ENCODE data around the gene ADARB2.

DNA sequence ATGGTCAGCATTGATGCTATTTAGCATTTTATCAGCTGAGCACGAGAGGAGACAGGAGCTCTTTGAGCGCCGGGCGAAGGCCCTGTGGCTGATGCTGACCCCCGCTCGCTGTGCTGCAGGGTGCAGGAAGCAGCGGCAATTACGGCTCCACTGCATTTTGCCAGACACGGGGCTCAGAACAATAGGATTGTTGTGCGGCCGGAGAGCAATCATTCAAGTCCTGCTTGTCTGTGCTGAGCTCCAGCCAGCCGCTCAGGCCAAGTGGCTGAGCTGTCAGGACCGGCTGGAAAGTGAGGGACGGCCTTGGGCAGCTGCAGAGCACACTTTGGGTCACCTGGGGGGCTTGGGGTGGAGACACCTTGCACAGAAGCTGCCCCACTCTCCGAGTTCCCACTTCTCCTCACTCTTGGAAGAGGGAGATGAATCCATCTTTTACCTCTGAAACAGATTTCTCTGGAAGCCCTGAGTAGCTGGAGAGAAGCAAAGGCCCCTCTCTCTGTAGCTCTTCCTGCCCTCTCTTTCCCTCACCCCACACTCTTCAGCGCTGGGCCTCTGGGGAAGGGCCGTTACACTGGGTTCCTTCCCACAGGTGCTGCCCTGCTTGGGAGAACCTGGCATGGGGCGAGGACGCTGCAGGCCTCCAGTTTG lies 17.3 kb upstream of the ADARB2 start:
- TF ChIP-seq, protein P1, sequence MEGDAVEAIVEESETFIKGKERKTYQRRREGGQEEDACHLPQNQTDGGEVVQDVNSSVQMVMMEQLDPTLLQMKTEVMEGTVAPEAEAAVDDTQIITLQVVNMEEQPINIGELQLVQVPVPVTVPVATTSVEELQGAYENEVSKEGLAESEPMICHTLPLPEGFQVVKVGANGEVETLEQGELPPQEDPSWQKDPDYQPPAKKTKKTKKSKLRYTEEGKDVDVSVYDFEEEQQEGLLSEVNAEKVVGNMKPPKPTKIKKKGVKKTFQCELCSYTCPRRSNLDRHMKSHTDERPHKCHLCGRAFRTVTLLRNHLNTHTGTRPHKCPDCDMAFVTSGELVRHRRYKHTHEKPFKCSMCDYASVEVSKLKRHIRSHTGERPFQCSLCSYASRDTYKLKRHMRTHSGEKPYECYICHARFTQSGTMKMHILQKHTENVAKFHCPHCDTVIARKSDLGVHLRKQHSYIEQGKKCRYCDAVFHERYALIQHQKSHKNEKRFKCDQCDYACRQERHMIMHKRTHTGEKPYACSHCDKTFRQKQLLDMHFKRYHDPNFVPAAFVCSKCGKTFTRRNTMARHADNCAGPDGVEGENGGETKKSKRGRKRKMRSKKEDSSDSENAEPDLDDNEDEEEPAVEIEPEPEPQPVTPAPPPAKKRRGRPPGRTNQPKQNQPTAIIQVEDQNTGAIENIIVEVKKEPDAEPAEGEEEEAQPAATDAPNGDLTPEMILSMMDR (IDR thresholded peaks at IDR 0.05; ENCODE audit: poor library complexity) = no peak
- no peak for TF ChIP-seq EZH2 (IDR thresholded peaks at IDR 0.05; ENCODE audit: borderline replicate concordance)

Data from hepatocyte (in vitro differentiated cells).